ENCODE data around the gene FNBP1L. TPM values are rescaled to one million over a fixed set of nuclear protein-coding genes. Genes with fewer than 3 reads are reported as not detected.

The FNBP1L gene
- total RNA-seq, 1 experiment from 2014 or later: 119 TPM

GRCh38 chr1:93565496-93566206 lies 117.7 kb downstream of the FNBP1L start:
- Histone ChIP-seq H3K27ac (ENCODE audit: insufficient read length, low read depth, low read length) (no peak overlapping the region), H3K9ac (ENCODE audit: extremely low read depth, insufficient read length, low read length) (no peak overlapping the region), H2BK20ac (ENCODE audit: low read depth, low read length, poor library complexity, severe bottlenecking) (no peak overlapping the region), H3K27me3 (ENCODE audit: insufficient read depth, low read length) (no peaks in the 10 kb centered on the region), H4K91ac (ENCODE audit: insufficient read length, low read depth, low read length) (no peak overlapping the region), H3K23me2 (ENCODE audit: insufficient read length, low read depth, low read length, poor library complexity, severe bottlenecking) (no peaks in the 10 kb centered on the region), H3K18ac (ENCODE audit: insufficient read length, low read depth, low read length) (no peak overlapping the region), H4K5ac (ENCODE audit: insufficient read length, low read depth, low read length) (no peak overlapping the region), H2BK12ac (ENCODE audit: insufficient read length, low read depth, low read length) (no peak overlapping the region), H3K4ac (ENCODE audit: low read depth, low read length) (no peak overlapping the region), H4K8ac (replicated peaks; ENCODE audit: insufficient read length, low read depth, low read length) (no peak overlapping the region), H4K20me1 (ENCODE audit: control insufficient read depth, insufficient read depth, insufficient read length) (no peaks in the 10 kb centered on the region), H3K4me1 (ENCODE audit: insufficient read depth, low read length) (no peaks in the 10 kb centered on the region), H2AK5ac (ENCODE audit: insufficient read length, low read length) (no peak overlapping the region), H3K9me3 (ENCODE audit: control insufficient read depth, low read depth, low read length) (no peaks in the 10 kb centered on the region), H3K23ac (ENCODE audit: insufficient read length, low read depth, low read length) (no peak overlapping the region), H3K79me1 (ENCODE audit: insufficient read depth, low read depth, low read length, poor library complexity, severe bottlenecking) (no peaks in the 10 kb centered on the region), H3K4me2 (ENCODE audit: insufficient read depth, insufficient read length, low read length) (no peak overlapping the region), H2BK15ac (ENCODE audit: low read depth, low read length) (no peak overlapping the region), H3T11ph (ENCODE audit: low read length) (no peak overlapping the region), H3K56ac (ENCODE audit: insufficient read length, low read depth, low read length) (no peak overlapping the region), H3K14ac (ENCODE audit: insufficient read depth, low read length) (no peak overlapping the region), H2BK120ac (ENCODE audit: low read depth, low read length, poor library complexity, severe bottlenecking) (no peak overlapping the region), H2AFZ (ENCODE audit: low read length) (no peak overlapping the region), H2BK5ac (ENCODE audit: insufficient read length, low read length) (no peak overlapping the region), H3K79me2 (ENCODE audit: insufficient read depth, low read length) (no peaks in the 10 kb centered on the region)
- Mint-ChIP-seq H3K27ac (peak overlapping the region; percentile 45 to 69 (median 53); a peak in 4 of 7 replicates), H3K36me3 (ENCODE audit: insufficient read depth in 1 of 3, low read depth in 3 of 3) (peaks cover 22 to 65% (median 51%) of the 10 kb centered on the region in 3 experiments), H3K9me3 (no peaks in the 10 kb centered on the region), H3K27me3 (ENCODE audit: low read depth) (no peaks in the 10 kb centered on the region), H3K4me1 (no peaks in the 10 kb centered on the region; a peak in 1 of 4 replicates), H3K4me3 (no peak overlapping the region)
- TF ChIP-seq CTCF (conservative IDR thresholded peaks at IDR 0.05): no peak
- WGBS (ENCODE audit: extremely low coverage, insufficient read length, low lambda C conversion rate): no CpG with 5 or more reads among the region's 4 CpGs
- DNase-seq: no peak
